Nephron progenitor cell (in vitro differentiated cells): ENCODE results near the gene CHSY1.

Experiments
- DNase-seq: peaks from one replicate; pipeline ENCODE4 v3.0.0; 2021
- H3K27ac Mint-ChIP-seq: 2 replicates; pipeline ENCODE4 v1.8.0; 2021; ENCODE audit warnings: mild to moderate bottlenecking, moderate library complexity, mixed read lengths
- H3K27me3 Mint-ChIP-seq: 2 replicates; pipeline ENCODE4 v1.8.0; 2021; ENCODE audit warnings: mild to moderate bottlenecking, low read depth, mixed read lengths; ENCODE audit not compliant: poor library complexity
- H3K36me3 Mint-ChIP-seq: 2 replicates; pipeline ENCODE4 v1.8.0; 2021; ENCODE audit warnings: low read depth, mixed read lengths
- H3K4me1 Mint-ChIP-seq: 2 replicates; pipeline ENCODE4 v1.8.0; 2021; ENCODE audit warnings: mixed read lengths
- H3K4me3 Mint-ChIP-seq: 2 replicates; pipeline ENCODE4 v1.8.0; 2021; ENCODE audit warnings: mild to moderate bottlenecking, moderate library complexity, mixed read lengths
- H3K9me3 Mint-ChIP-seq: 2 replicates; pipeline ENCODE4 v1.8.0; 2021; ENCODE audit warnings: mild to moderate bottlenecking, moderate library complexity, mixed read lengths
- TF ChIP-seq, protein P1 (sequence below): fragments of 200-600 bp; sonication (generic); IDR thresholded peaks from 2 replicates; pipeline ENCODE4 v1.5.0; 2021; ENCODE audit warnings: antibody characterized with exemption

Gene CHSY1

DNA sequence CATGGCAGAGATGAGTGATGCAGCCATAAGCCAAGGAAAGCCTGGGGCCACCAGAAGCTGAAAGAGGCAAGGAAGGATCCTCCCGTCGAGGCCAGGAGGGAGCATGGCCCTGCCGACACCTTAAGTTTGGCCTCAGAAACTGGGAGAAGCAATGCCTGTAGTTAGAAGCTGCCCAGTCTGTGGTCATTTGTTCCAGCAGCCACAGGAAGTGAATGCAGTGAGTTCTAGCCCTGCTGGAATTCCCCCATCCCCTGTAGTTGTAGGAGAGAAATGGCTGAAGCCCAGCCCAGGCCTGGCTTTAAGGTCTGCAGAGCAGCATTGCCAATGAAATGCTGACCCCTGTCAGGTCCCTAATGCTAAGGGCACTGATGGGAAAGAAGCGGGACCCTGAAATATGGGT is 12.2 kb upstream of the CHSY1 start:
- Mint-ChIP-seq H3K4me1 (peaks cover 29% of the 10 kb centered on the region), H3K27ac (no peak overlapping the region), H3K9me3 (no peaks in the 10 kb centered on the region), H3K36me3 (peaks cover 4% of the 10 kb centered on the region), H3K4me3 (no peak overlapping the region), H3K27me3 (peaks cover 7% of the 10 kb centered on the region)
- TF ChIP-seq, protein P1, sequence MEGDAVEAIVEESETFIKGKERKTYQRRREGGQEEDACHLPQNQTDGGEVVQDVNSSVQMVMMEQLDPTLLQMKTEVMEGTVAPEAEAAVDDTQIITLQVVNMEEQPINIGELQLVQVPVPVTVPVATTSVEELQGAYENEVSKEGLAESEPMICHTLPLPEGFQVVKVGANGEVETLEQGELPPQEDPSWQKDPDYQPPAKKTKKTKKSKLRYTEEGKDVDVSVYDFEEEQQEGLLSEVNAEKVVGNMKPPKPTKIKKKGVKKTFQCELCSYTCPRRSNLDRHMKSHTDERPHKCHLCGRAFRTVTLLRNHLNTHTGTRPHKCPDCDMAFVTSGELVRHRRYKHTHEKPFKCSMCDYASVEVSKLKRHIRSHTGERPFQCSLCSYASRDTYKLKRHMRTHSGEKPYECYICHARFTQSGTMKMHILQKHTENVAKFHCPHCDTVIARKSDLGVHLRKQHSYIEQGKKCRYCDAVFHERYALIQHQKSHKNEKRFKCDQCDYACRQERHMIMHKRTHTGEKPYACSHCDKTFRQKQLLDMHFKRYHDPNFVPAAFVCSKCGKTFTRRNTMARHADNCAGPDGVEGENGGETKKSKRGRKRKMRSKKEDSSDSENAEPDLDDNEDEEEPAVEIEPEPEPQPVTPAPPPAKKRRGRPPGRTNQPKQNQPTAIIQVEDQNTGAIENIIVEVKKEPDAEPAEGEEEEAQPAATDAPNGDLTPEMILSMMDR, result no peak
- DNase-seq, result no peak

DNA sequence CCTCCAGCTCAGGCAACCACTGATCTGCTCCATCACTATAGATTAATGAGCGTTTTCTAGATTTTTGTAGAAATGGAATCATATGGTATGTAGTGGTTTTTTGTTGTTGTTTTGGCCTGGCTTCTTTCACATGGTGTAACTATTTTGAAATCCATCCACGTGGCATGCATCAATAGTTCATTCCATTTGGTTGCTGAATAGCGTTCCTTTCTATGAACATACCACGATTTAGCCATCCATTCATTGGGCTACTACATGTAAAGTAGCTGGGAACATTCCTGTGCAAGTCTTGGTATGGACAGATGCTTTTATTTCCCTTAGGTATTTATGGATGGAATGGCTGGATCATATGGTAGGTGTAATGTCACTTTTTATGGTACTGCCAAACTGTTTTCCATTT is 10.7 kb upstream of the CHSY1 start:
- H3K36me3 Mint-ChIP-seq, result no peaks in the 10 kb centered on the region
- no peak for DNase-seq
- H3K27ac Mint-ChIP-seq, result no peak overlapping the region
- H3K4me3 Mint-ChIP-seq, result no peak overlapping the region
- H3K4me1 Mint-ChIP-seq, result peaks cover 41% of the 10 kb centered on the region
- H3K27me3 Mint-ChIP-seq, result peaks cover 7% of the 10 kb centered on the region
- no peaks in the 10 kb centered on the region for H3K9me3 Mint-ChIP-seq
- TF ChIP-seq, protein P1, result no peak

DNA sequence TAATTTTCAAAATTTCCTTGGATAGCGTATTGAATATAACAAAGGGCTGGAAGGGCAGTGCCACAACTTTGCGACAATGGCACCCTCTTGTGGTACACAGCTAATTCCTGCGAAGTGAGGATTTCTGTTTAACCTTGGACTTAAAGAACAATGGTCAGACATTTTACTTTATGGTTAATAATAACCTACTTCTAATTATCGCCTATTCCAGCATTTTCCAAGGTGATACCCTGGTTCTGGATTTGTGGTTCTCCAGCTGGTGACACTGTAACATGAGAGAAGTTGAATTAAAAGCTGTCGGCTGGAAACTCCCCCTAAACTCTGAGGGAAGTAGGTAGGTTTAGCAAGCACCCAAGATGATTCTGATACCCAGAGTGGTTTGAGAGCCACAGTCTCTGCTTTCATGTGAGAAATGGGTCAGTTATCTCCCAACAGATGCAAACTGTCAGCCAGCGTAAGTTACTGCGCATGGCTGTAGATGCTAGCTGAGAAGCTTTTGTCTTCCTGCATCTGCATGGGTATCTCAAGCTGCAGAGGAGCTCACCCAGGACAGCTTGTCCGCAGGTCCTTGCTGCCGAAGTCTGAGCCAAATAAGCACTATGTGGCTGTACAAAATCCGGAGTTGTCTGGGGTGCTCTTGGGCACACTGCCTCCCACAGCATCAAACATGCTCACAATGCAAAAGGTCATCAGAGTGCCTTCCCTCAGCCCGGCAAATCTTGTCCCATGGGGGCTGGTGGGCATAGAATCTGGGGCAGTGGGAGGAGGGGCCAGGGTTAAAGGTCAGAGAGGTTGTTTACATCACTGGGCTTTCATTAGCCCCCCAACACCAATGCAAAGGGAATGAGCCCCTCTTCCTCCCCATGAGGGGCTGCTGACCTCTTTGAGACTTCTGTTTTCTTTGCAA is 6.6 kb upstream of the CHSY1 start:
- H3K27me3 Mint-ChIP-seq, result peaks cover 3% of the 10 kb centered on the region
- H3K9me3 Mint-ChIP-seq, result no peaks in the 10 kb centered on the region
- DNase-seq, result peak; percentile 55
- no peak overlapping the region for H3K27ac Mint-ChIP-seq
- H3K36me3 Mint-ChIP-seq, result no peaks in the 10 kb centered on the region
- peak overlapping the region; percentile 67 for H3K4me3 Mint-ChIP-seq
- H3K4me1 Mint-ChIP-seq, result peaks cover 43% of the 10 kb centered on the region
- TF ChIP-seq, protein P1, result peak; percentile 79

DNA sequence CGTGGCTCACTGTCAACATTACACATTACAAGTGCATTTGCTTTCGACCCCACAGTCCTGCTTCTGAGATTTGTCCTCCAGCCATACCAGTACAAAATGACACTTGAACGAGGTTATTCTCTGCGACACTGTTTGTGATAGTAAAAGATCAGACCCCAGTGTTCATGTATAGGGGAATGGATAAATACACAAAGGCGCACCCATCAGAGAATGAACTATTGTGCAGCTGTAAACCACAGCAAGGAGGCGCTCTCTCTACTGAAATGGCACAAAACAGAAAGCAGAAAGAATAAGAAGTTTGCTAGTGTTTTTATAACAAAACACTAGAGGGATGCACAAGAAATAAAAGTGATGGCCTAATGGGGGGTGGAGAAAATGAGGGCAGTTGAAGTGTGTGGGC is 4.9 kb upstream of the CHSY1 start:
- no peak overlapping the region for H3K4me3 Mint-ChIP-seq
- H3K36me3 Mint-ChIP-seq, result no peaks in the 10 kb centered on the region
- TF ChIP-seq, protein P1, result no peak
- no peak overlapping the region for H3K27ac Mint-ChIP-seq
- H3K4me1 Mint-ChIP-seq, result peaks cover 54% of the 10 kb centered on the region
- DNase-seq, result no peak
- H3K9me3 Mint-ChIP-seq, result no peaks in the 10 kb centered on the region
- no peaks in the 10 kb centered on the region for H3K27me3 Mint-ChIP-seq

DNA sequence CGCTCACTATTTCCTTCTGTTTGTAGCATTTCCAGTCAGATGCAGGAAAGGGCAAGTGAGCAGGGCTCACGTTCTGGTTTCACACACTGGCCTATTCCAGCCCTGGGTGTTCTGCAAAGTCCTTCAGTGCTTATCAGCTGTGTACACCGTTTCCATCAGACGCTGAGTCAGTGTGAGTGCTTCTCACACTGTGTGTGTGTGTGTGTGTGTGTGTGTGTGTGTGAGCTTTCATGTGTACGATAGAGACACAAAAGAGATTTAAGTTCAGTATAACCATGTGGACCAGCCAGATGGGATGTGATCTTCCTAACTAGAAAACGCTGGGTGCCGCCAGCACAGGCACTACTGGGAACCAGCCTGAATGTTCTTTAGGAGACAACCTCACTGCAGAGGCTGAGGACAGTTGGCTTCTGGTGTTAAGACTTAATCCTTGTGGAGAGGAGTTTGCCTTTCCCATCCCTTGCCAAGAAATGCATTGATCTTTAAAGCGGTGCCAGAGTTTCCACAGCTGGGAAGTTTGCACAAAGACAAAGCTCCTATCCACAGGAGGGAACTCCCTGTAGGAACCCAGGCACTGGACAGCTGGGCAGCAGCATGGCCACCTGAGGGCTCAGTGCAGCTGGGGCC is 3.9 kb upstream of the CHSY1 start:
- no peaks in the 10 kb centered on the region for H3K27me3 Mint-ChIP-seq
- H3K36me3 Mint-ChIP-seq, result no peaks in the 10 kb centered on the region
- H3K4me3 Mint-ChIP-seq, result no peak overlapping the region
- H3K27ac Mint-ChIP-seq, result no peak overlapping the region
- no peaks in the 10 kb centered on the region for H3K9me3 Mint-ChIP-seq
- TF ChIP-seq, protein P1, result no peak
- H3K4me1 Mint-ChIP-seq, result peaks cover 55% of the 10 kb centered on the region
- DNase-seq, result no peak

DNA sequence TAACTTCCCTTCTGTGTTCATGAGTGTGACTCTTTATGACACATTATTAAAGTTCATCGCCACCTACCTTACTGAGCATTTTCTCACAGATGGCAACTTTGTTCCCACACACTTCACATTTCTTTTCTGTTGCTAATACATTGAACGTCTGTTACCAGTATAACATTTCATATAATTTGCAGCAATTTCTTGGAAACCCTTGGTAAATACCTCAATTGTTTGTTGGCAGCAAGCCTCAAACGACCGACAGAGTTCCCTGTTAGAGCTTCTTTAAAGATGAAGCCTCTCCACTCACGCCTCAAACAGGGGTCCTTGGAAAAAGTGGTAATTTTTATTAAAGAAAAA is 3.2 kb upstream of the CHSY1 start:
- peaks cover 59% of the 10 kb centered on the region for H3K4me1 Mint-ChIP-seq
- no peaks in the 10 kb centered on the region for H3K27me3 Mint-ChIP-seq
- no peak overlapping the region for H3K27ac Mint-ChIP-seq
- H3K4me3 Mint-ChIP-seq, result no peak overlapping the region
- TF ChIP-seq, protein P1, result no peak
- no peaks in the 10 kb centered on the region for H3K36me3 Mint-ChIP-seq
- no peak for DNase-seq
- H3K9me3 Mint-ChIP-seq, result no peaks in the 10 kb centered on the region
